Mesendoderm (in vitro differentiated cells): Measurements from ENCODE around the gene CCM2.
A peak's percentile ranks its signal among the peaks of the same experiment; 100 is the strongest.

Experiments used
- DNase-seq: peaks from one replicate; pipeline ENCODE4 v3.0.0; 2013
- H2AK5ac ChIP-seq: 2 replicates; pipeline ENCODE4 v1.6.1; 2013; ENCODE audit warnings: low read length, inconsistent platforms
- H2BK120ac ChIP-seq: 2 replicates; pipeline ENCODE4 v1.6.1; 2013; ENCODE audit warnings: low read depth, mild to moderate bottlenecking, low read length, moderate library complexity, mixed read lengths
- H2BK15ac ChIP-seq: replicated peaks from 2 replicates; pipeline ENCODE4 v1.6.1; 2013; ENCODE audit warnings: low read depth, mild to moderate bottlenecking, moderate library complexity
- H2BK5ac ChIP-seq: 2 replicates; pipeline ENCODE4 v1.6.1; 2013; ENCODE audit warnings: low read length, inconsistent platforms
- H3K18ac ChIP-seq: 2 replicates; pipeline ENCODE4 v1.6.1; 2013; ENCODE audit warnings: mild to moderate bottlenecking, low read length, mixed read lengths
- H3K23ac ChIP-seq: one replicate; pipeline ENCODE4 v1.6.1; 2013; ENCODE audit warnings: low read length
- H3K27ac ChIP-seq: 2 replicates; pipeline ENCODE4 v1.5.1; 2013; ENCODE audit warnings: low read depth, mild to moderate bottlenecking, inconsistent platforms, low read length, moderate library complexity
- H3K27me3 ChIP-seq: 2 replicates; pipeline ENCODE4 v1.6.1; 2013; ENCODE audit warnings: low read length, control low read depth, mild to moderate bottlenecking, inconsistent platforms; ENCODE audit not compliant: insufficient read depth, poor library complexity
- H3K36me3 ChIP-seq: 2 replicates; pipeline ENCODE4 v1.6.1; 2013; ENCODE audit warnings: low read length, inconsistent platforms; ENCODE audit not compliant: control insufficient read depth, insufficient read depth
- H3K4ac ChIP-seq: one replicate; pipeline ENCODE4 v1.6.1; 2013; ENCODE audit warnings: low read depth, mild to moderate bottlenecking, low read length, moderate library complexity
- H3K4me1 ChIP-seq: 2 replicates; pipeline ENCODE4 v1.6.1; 2013; ENCODE audit warnings: low read depth, low read length, inconsistent platforms; ENCODE audit not compliant: control insufficient read depth
- H3K4me2 ChIP-seq: 2 replicates; pipeline ENCODE4 v1.6.1; 2013; ENCODE audit warnings: low read length
- H3K4me3 ChIP-seq: 2 replicates; pipeline ENCODE4 v1.5.1; 2013; ENCODE audit warnings: mild to moderate bottlenecking, low read length
- H3K56ac ChIP-seq: one replicate; pipeline ENCODE4 v1.6.1; 2013; ENCODE audit warnings: low read length
- H3K79me1 ChIP-seq: 2 replicates; pipeline ENCODE4 v1.6.1; 2013; ENCODE audit warnings: low read length, inconsistent platforms
- H3K79me2 ChIP-seq: 2 replicates; pipeline ENCODE4 v1.6.1; 2013; ENCODE audit warnings: mild to moderate bottlenecking, low read length; ENCODE audit not compliant: control insufficient read depth, insufficient read depth
- H3K9ac ChIP-seq: 2 replicates; pipeline ENCODE4 v1.6.1; 2013; ENCODE audit warnings: low read length, inconsistent platforms
- H4K5ac ChIP-seq: one replicate; pipeline ENCODE4 v1.6.1; 2013; ENCODE audit warnings: low read length
- H4K8ac ChIP-seq: one replicate; pipeline ENCODE4 v1.6.1; 2013; ENCODE audit warnings: low read depth, mild to moderate bottlenecking, control low read depth, low read length, moderate library complexity
- whole genome bisulfite sequencing: extraction: QIAGEN DNeasy Blood & Tissue Kit; methylation state at CpG from one replicate; pipeline ENCODE4 v1.1.7; 2013; ENCODE audit warnings: low lambda C conversion rate, missing lambda C conversion rate; ENCODE audit not compliant: insufficient coverage; ENCODE audit errors: extremely low coverage; 5-methylcytosine and 5-hydroxymethylcytosine counted together

The CCM2 gene

DNA sequence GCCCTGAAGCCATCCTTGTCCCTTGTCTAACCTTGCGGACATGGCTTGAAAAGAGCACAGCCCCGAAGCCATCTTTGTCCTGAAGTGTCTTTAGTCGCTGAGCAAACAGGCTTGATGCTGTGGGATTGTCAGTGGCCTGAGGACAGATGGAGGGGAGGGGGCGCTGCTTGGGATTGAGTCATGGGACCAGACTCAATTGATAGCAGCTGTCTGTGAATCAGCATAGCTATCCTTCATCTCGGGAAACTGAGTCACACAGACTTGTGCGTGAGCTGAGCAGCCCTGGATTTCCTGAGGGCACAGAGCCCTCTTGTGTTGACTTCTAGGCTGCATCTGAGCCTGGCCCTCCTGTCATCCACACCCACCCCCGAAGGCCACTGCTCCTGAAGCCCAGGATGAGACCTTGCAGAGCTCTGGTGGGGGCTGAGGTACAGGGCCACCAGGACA, 35.6 kb upstream of the CCM2 start:
- H4K5ac ChIP-seq: no peak overlapping the region

GRCh38 chr7:44964831-44965440, 35.1 kb upstream of the CCM2 start:
- H3K4me2 ChIP-seq: no peak overlapping the region
- no peaks in the 10 kb centered on the region for H3K79me1 ChIP-seq
- H2BK15ac ChIP-seq: no peak overlapping the region
- peaks cover 4% of the 10 kb centered on the region for H3K27me3 ChIP-seq
- no CpG with 5 or more reads among the region's 13 CpGs for WGBS
- no peak overlapping the region for H3K27ac ChIP-seq
- H3K4me1 ChIP-seq: no peaks in the 10 kb centered on the region
- no peak overlapping the region for H3K4me3 ChIP-seq
- no peak overlapping the region for H3K56ac ChIP-seq
- no peak overlapping the region for H3K18ac ChIP-seq
- no peaks in the 10 kb centered on the region for H3K79me2 ChIP-seq
- no peaks in the 10 kb centered on the region for H3K36me3 ChIP-seq
- H3K4ac ChIP-seq: no peak overlapping the region
- H3K9ac ChIP-seq: no peak overlapping the region
- no peak overlapping the region for H4K5ac ChIP-seq
- no peak overlapping the region for H2BK5ac ChIP-seq
- H4K8ac ChIP-seq: no peak overlapping the region
- H3K23ac ChIP-seq: peak overlapping the region; percentile 45
- no peak overlapping the region for H2BK120ac ChIP-seq
- no peak for DNase-seq
- H2AK5ac ChIP-seq: no peak overlapping the region

More for the DNA sequence above, 35.6 kb upstream of the CCM2 start:
- Histone ChIP-seq H3K79me1 (no peaks in the 10 kb centered on the region), H3K4ac (no peak overlapping the region), H3K56ac (no peak overlapping the region), H3K27ac (no peak overlapping the region), H3K4me3 (no peak overlapping the region), H2BK120ac (no peak overlapping the region), H3K79me2 (no peaks in the 10 kb centered on the region), H4K8ac (no peak overlapping the region), H3K27me3 (peaks cover 4% of the 10 kb centered on the region), H3K18ac (no peak overlapping the region), H3K4me2 (no peak overlapping the region), H3K36me3 (no peaks in the 10 kb centered on the region), H3K4me1 (no peaks in the 10 kb centered on the region), H2AK5ac (no peak overlapping the region), H3K23ac (no peak overlapping the region), H2BK15ac (no peak overlapping the region), H3K9ac (no peak overlapping the region), H2BK5ac (no peak overlapping the region)
- peak; percentile 57 for DNase-seq
- no CpG with 5 or more reads among the region's 7 CpGs for WGBS

DNA sequence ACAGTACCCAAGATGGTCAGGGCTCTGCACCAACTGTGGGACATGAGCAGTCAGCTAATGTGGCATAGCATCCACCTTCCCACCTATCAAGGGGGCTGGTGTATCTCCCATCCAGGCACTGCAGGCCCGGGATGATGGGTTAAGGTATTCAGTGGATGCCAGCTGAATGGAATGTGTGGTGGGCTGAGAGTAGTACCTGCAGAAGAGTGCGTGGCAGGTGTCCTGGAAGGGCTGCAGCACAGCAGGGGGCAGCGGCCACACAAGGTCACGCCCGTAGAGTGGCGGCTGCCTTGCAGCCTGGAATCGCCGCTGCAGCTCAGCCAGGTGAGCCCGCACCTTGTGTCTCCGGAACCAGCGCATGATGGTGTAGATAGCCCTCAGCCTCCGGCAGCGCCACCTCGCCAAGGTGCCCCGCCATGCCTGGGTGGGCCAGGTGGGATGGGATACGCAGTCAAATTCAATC, 34.5 kb upstream of the CCM2 start:
- Histone ChIP-seq H2AK5ac (no peak overlapping the region), H3K9ac (no peak overlapping the region), H4K8ac (no peak overlapping the region), H3K4me2 (no peak overlapping the region), H3K4me1 (no peaks in the 10 kb centered on the region), H3K4me3 (no peak overlapping the region), H3K79me2 (no peaks in the 10 kb centered on the region), H3K23ac (peak overlapping the region; percentile 45), H3K27me3 (peaks cover 4% of the 10 kb centered on the region), H3K18ac (no peak overlapping the region), H3K36me3 (no peaks in the 10 kb centered on the region), H3K27ac (no peak overlapping the region), H3K4ac (no peak overlapping the region), H3K79me1 (no peaks in the 10 kb centered on the region), H3K56ac (no peak overlapping the region), H4K5ac (no peak overlapping the region), H2BK5ac (no peak overlapping the region), H2BK15ac (no peak overlapping the region), H2BK120ac (no peak overlapping the region)
- DNase-seq: no peak
- no CpG with 5 or more reads among the region's 16 CpGs for WGBS

- Histone ChIP-seq H3K27ac (no peak overlapping the region), H3K18ac (no peak overlapping the region), H4K8ac (no peak overlapping the region), H2BK5ac (no peak overlapping the region), H3K23ac (no peak overlapping the region), H3K79me2 (no peaks in the 10 kb centered on the region), H2BK15ac (no peak overlapping the region), H2BK120ac (no peak overlapping the region), H3K9ac (no peak overlapping the region), H2AK5ac (no peak overlapping the region), H4K5ac (no peak overlapping the region), H3K36me3 (no peaks in the 10 kb centered on the region), H3K4ac (no peak overlapping the region), H3K56ac (no peak overlapping the region), H3K79me1 (no peaks in the 10 kb centered on the region), H3K4me1 (no peaks in the 10 kb centered on the region), H3K4me3 (no peak overlapping the region), H3K27me3 (peaks cover 4% of the 10 kb centered on the region), H3K4me2 (no peak overlapping the region)
- no peak for DNase-seq
- no CpG with 5 or more reads among the region's 18 CpGs for WGBS
These were observed 33.9 kb upstream of the CCM2 start for GRCh38 chr7:44965937-44966730.

DNA sequence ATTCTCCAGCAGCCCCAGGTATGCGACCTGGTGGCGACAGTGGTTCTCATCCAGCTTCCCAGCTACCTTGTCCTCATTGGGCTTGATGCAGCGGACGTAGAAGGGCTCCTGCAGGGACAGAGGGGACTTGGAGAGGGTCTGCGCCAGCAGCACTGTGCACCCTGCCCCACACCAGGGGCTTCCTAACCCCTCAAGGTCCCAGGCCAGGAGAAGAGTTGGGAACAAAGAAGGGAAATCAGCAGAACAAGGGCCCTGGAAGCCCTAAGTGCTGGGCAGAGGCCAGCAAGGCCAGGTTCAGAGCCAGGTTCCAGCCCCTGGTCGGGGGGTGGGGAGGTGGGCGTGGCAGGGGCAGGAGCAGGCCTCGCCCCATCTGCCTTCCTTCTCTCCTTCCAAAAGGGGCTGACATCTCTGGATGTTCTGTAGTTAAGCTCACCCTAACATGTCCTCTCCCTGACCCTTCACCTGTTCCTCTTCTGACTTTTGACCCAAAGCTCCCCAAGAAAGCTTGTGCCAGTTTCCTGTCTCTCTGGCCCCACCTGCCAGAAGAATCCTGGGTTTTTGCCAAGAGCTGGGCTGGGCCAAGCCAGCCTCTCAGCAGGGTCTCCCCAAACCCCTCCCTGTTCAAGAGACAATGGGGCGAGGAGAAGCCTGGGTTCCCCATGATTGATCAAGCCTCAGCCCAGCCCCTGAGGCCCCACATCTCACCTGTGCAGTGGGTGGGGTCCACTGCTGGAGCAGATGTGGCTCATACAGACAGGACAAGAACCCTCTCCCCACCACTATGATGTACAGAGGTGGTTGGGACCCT, 33.1 kb upstream of the CCM2 start:
- Histone ChIP-seq H3K4me2 (no peak overlapping the region), H2BK120ac (no peak overlapping the region), H3K23ac (no peak overlapping the region), H3K79me1 (no peaks in the 10 kb centered on the region), H3K4me1 (no peaks in the 10 kb centered on the region), H2BK5ac (no peak overlapping the region), H3K79me2 (no peaks in the 10 kb centered on the region), H2AK5ac (no peak overlapping the region), H3K56ac (no peak overlapping the region), H3K18ac (no peak overlapping the region), H4K5ac (no peak overlapping the region), H3K4ac (no peak overlapping the region), H3K9ac (no peak overlapping the region), H4K8ac (no peak overlapping the region), H3K27ac (no peak overlapping the region), H3K4me3 (no peak overlapping the region), H2BK15ac (no peak overlapping the region), H3K27me3 (peaks cover 3% of the 10 kb centered on the region), H3K36me3 (no peaks in the 10 kb centered on the region)
- no peak for DNase-seq
- no CpG with 5 or more reads among the region's 9 CpGs for WGBS
